Gastrocnemius medialis (tissue), 4 donors: Measurements from ENCODE around the gene LRCH3.

Source experiments
- CTCF ChIP-seq, 5 experiments: fragments of 450-650 bp in 3 of 5; fragments of 200-600 bp in 2 of 5; sonication (generic) in 2 of 5; IDR thresholded peaks in 4 of 5; conservative IDR thresholded peaks in 1 of 5; 1 replicate in 4 of 5; 2 replicates in 1 of 5; pipeline ENCODE4 v1.5.1; 2016 to 2019; ENCODE audit warnings: antibody characterized with exemption in 5 of 5, mild to moderate bottlenecking in 3 of 5, moderate library complexity in 3 of 5
- POLR2A ChIP-seq, 2 donors: fragments of 450-650 bp; IDR thresholded peaks; one replicate each; pipeline ENCODE4 v1.6.1; 2017; ENCODE audit warnings: antibody characterized with exemption in 2 of 2, mild to moderate bottlenecking in 2 of 2, moderate library complexity in 2 of 2

GRCh38 chr3:197889204-197889930 is 98.3 kb downstream of the LRCH3 start:
- no peak for TF ChIP-seq CTCF (IDR thresholded peaks at IDR 0.05 in 4 of 5, conservative IDR thresholded peaks at IDR 0.05 in 1 of 5)
- no peak for TF ChIP-seq POLR2A (IDR thresholded peaks at IDR 0.05)
